HepG2 (cell line): Measurements from ENCODE around the gene FOXS1. TPM values are rescaled to one million over a fixed set of nuclear protein-coding genes. Genes with fewer than 3 reads are reported as not detected.
A peak's percentile ranks its signal among the peaks of the same experiment; 100 is the strongest.

Source experiments
- ATAC-seq: fragments of 200-7000 bp; cut with Tn5 transposase; 3 replicates; pipeline ENCODE4 v1.9.1; 2020; ENCODE audit warnings: mild to moderate bottlenecking, moderate library complexity
- BruUV-seq: library from RNA; stranded (reverse); fragments of 400-500 nt; replicated peaks from 2 replicates; lab custom pipeline; 2021; lab: Mats Ljungman, UMichigan
- CTCF ChIA-PET: fragments of 300-600 bp; formaldehyde crosslinking; extraction: SDS; loops from one replicate; lab custom pipeline; 2021; ENCODE audit warnings: low total read pairs, inconsistent platforms, low intra/inter-chr PET ratio; lab: Yijun Ruan, JAX
- POLR2A ChIA-PET: fragments of 350-600 bp; sonication (Branson Sonifier 250); formaldehyde crosslinking; loops from one replicate; lab custom pipeline; 2020; ENCODE audit warnings: antibody characterized with exemption, inconsistent platforms; lab: Yijun Ruan, JAX
- DNase-seq: peaks from one replicate; pipeline ENCODE4 v3.0.0-alpha.2; 2015; ENCODE audit warnings: low spot score
- FAIRE-seq: peaks from 3 replicates; lab custom pipeline; 2011; peaks lifted over from hg19 to GRCh38; lab: Jason Lieb, UNC
- H2AFZ ChIP-seq: one replicate; pipeline ENCODE4 v1.6.1; 2011; ENCODE audit warnings: low read length, inconsistent platforms
- H3K27ac ChIP-seq: fragments of 300-600 bp; 3 replicates; pipeline ENCODE4 v1.8.0; 2011; ENCODE audit warnings: mixed run types, mild to moderate bottlenecking, mixed read lengths, low read length, inconsistent platforms; ENCODE audit not compliant: insufficient read depth; ENCODE audit errors: extremely low read length
- H3K27me3 ChIP-seq, 2 experiments: fragments of 200-600 bp in 1 of 2; 2 replicates in 1 of 2; 3 replicates in 1 of 2; pipeline versions ENCODE4 v1.6.0 to v1.8.0; 2011; ENCODE audit warnings: low read length in 2 of 2, mild to moderate bottlenecking in 2 of 2, moderate library complexity in 2 of 2, inconsistent platforms in 1 of 2; ENCODE audit not compliant: insufficient read depth in 2 of 2, control insufficient read depth in 1 of 2
- H3K36me3 ChIP-seq, 2 experiments: fragments of 200-600 bp in 1 of 2; replicated peaks in 1 of 2; 2 replicates in 1 of 2; 3 replicates in 1 of 2; pipeline versions ENCODE4 v1.5.1 to v1.8.0; 2011; ENCODE audit warnings: low read length in 2 of 2, inconsistent platforms in 1 of 2; ENCODE audit not compliant: insufficient read depth in 2 of 2, control insufficient read depth in 1 of 2
- H3K4me1 ChIP-seq: 2 replicates; pipeline ENCODE4 v1.5.1; 2012; ENCODE audit warnings: low read length, inconsistent platforms; ENCODE audit not compliant: insufficient read depth
- H3K4me2 ChIP-seq: 2 replicates; pipeline ENCODE4 v1.6.0; 2011; ENCODE audit warnings: low read depth, low read length, inconsistent platforms
- H3K4me3 ChIP-seq, 3 experiments: fragments of 200-600 bp in 1 of 3; sonication (generic), shearing (Covaris generic) in 1 of 3; replicated peaks in 1 of 3; 2 replicates each; pipeline ENCODE4 v1.5.1; 2011 to 2016; ENCODE audit warnings: low read length in 3 of 3, inconsistent platforms in 2 of 3, low read depth in 2 of 3, mild to moderate bottlenecking in 2 of 3, control low read depth in 1 of 3, mixed read lengths in 1 of 3; ENCODE audit not compliant: insufficient read depth in 1 of 3
- H3K79me2 ChIP-seq: one replicate; pipeline ENCODE4 v1.6.1; 2011; ENCODE audit warnings: low read length, inconsistent platforms; ENCODE audit not compliant: insufficient read depth
- H3K9ac ChIP-seq: 2 replicates; pipeline ENCODE4 v1.6.0; 2011; ENCODE audit warnings: mild to moderate bottlenecking, low read depth, low read length, inconsistent platforms; ENCODE audit not compliant: insufficient read depth
- H3K9me3 ChIP-seq: 2 replicates; pipeline ENCODE4 v1.5.1; 2012; ENCODE audit warnings: mild to moderate bottlenecking, low read length
- H4K20me1 ChIP-seq: 2 replicates; pipeline ENCODE4 v1.6.0; 2011; ENCODE audit warnings: inconsistent platforms, mild to moderate bottlenecking, low read length, moderate library complexity; ENCODE audit not compliant: insufficient read depth
- CEBPB ChIP-seq: IDR thresholded peaks from 2 replicates; pipeline ENCODE4 v1.6.1; 2011; ENCODE audit warnings: low read depth, low read length, improper control_type of control experiment, borderline replicate concordance
- CEBPZ ChIP-seq: IDR thresholded peaks from 2 replicates; pipeline ENCODE4 v1.6.1; 2012; ENCODE audit warnings: low read length, improper control_type of control experiment
- MAFF ChIP-seq: IDR thresholded peaks from 2 replicates; pipeline ENCODE4 v1.6.1; 2011; ENCODE audit warnings: low read depth, low read length, improper control_type of control experiment
- MAFK ChIP-seq, 2 experiments: IDR thresholded peaks in 1 of 2; conservative IDR thresholded peaks in 1 of 2; 2 replicates each; pipeline ENCODE4 v1.6.1; 2011; ENCODE audit warnings: improper control_type of control experiment in 2 of 2, low read length in 2 of 2
- TCF7L2 ChIP-seq: IDR thresholded peaks from 2 replicates; pipeline ENCODE4 v1.6.1; 2011; ENCODE audit warnings: mild to moderate bottlenecking, low read depth, low read length, moderate library complexity
- WGBS: methylation state at CpG from one replicate; pipeline ENCODE4 v1.1.6; 2017; ENCODE audit warnings: low lambda C conversion rate; 5-methylcytosine and 5-hydroxymethylcytosine counted together
- in situ Hi-C: cut with HindIII; loops from 2 replicates; pipeline ENCODE4 v1.10.0; 2017; ENCODE audit warnings: low pct_unique_long_range_greater_than_20kb; ENCODE audit not compliant: extremely low pct_ligation_motif_present
- intact Hi-C: fragments of 100-400 bp; cut with micrococcal nuclease; formaldehyde crosslinking; loops from one replicate; pipeline ENCODE4 v1.10.0; 2022; ENCODE audit not compliant: unreplicated experiment
- polyA plus RNA-seq, 8 experiments: library from polyadenylated mRNA; depleted of rRNA in 3 of 8; stranded (reverse) in 7 of 8; unstranded in 1 of 8; fragments of >200 nt; fragmentation: Illumina TruSeq in 4 of 8; extraction: Trizol in 4 of 8; gene quantifications; 2 replicates each; pipeline versions ENCODE4 v1.2.1 to v1.2.3, GENCODE V29; 2011 to 2016; ENCODE audit warnings: low read depth in 4 of 8, missing spikeins in 1 of 8, mixed read lengths in 1 of 8; ENCODE audit not compliant: insufficient read depth in 1 of 8
- total RNA-seq, 5 experiments: library from RNA; depleted of rRNA; stranded (reverse); fragments of >200 nt; fragmentation: Illumina TruSeq; extraction: Trizol; gene quantifications; 2 replicates each; pipeline ENCODE4 v1.2.3, GENCODE V29; 2016; ENCODE audit warnings: low read depth in 1 of 5

Gene FOXS1
- total and polyA plus RNA-seq, 2 of the 13 experiments (the other 11 are each of a cell fraction or from before 2014, with no cell fraction given): not detected

- H2AFZ ChIP-seq: no peak overlapping the region
- DNase-seq (no peak), ATAC-seq (no peak), FAIRE-seq (no peak)
- TF ChIP-seq CEBPZ (no peak), CEBPB (peak; percentile 66; the same call in 1 of the 2 replicates)
- H3K4me3 ChIP-seq: no peak overlapping the region
- no peak overlapping the region for H3K27ac ChIP-seq
- CTCF ChIA-PET: no interaction called here
- H3K9ac ChIP-seq: no peak overlapping the region
- H3K9me3 ChIP-seq: no peaks in the 10 kb centered on the region
- no peak overlapping the region for H3K4me2 ChIP-seq
- H3K36me3 ChIP-seq: no peaks in the 10 kb centered on the region
- no TSS peak for BruUV-seq
- peaks cover 12 to 54% of the 10 kb centered on the region in 2 experiments for H3K27me3 ChIP-seq
- H4K20me1 ChIP-seq: no peaks in the 10 kb centered on the region
- H3K4me1 ChIP-seq: 0 out of 2 replicates have a peak, but pooled peaks cover 7% of the 10 kb centered on the region
- POLR2A ChIA-PET: no interaction called here
- intact Hi-C loops: loop anchor here (10.0 kb wide), 1 partner anchor 128 kb away; the partner anchor contains the start of gene PDRG1
- in situ Hi-C loops: loop anchor here (10.0 kb wide), 1 partner anchor 268 kb away; no protein-coding TSS in a partner anchor
- H3K79me2 ChIP-seq: no peaks in the 10 kb centered on the region
- 2% methylated on average over 2 of the region's 2 CpGs for WGBS
Observed at GRCh38 chr20:31827059-31827458, 18.3 kb downstream of the FOXS1 start.

- H4K20me1 ChIP-seq: no peaks in the 10 kb centered on the region
- H3K27ac ChIP-seq: no peak overlapping the region
- no peaks in the 10 kb centered on the region for H3K9me3 ChIP-seq
- POLR2A ChIA-PET: no interaction called here
- no TSS peak for BruUV-seq
- intact Hi-C loops: loop anchor here (10.0 kb wide), 1 partner anchor 129 kb away; the partner anchor contains the start of gene PDRG1
- H3K36me3 ChIP-seq: no peaks in the 10 kb centered on the region
- ATAC-seq: no peak
- TF ChIP-seq MAFF (peak; percentile 30; the same call in 1 of the 2 replicates), TCF7L2 (no peak), MAFK (conservative IDR thresholded peaks at IDR 0.05 in 1 of 2, IDR thresholded peaks at IDR 0.05 in 1 of 2; ENCODE audit: low read length in 2 of 2) (peak; percentile 51 to 56; a peak in 3 of 4 replicates)
- TF ChIP-seq, all 625 proteins: peak for 2
- DNase-seq (no peak), FAIRE-seq (no peak)
- Histone ChIP-seq H3K79me2 (no peaks in the 10 kb centered on the region), H3K4me3 (no peak overlapping the region), H3K27me3 (peaks cover 12 to 54% of the 10 kb centered on the region in 2 experiments), H3K9ac (no peak overlapping the region), H2AFZ (no peak overlapping the region), H3K4me2 (no peak overlapping the region), H3K4me1 (0 out of 2 replicates have a peak, but pooled peaks cover 7% of the 10 kb centered on the region)
- in situ Hi-C loops: loop anchor here (10.0 kb wide), 1 partner anchor 269 kb away; no protein-coding TSS in a partner anchor
- CTCF ChIA-PET: interaction anchor here (4.8 kb wide), 1 partner anchor 20 kb away, joined by 70 read pairs; the partner anchor contains the start of gene FOXS1
- 32% methylated on average over 5 of the region's 5 CpGs for WGBS
Observed at GRCh38 chr20:31826074-31826473, 19.3 kb downstream of the FOXS1 start.
